Parathyroid adenoma (tissue), 2 donors: ENCODE data around the gene MED22.

Experiments
- H2AFZ ChIP-seq: fragments of 300-600 bp; sonication (generic); one replicate; pipeline ENCODE4 v1.7.0; 2017; ENCODE audit warnings: antibody characterized with exemption, mild to moderate bottlenecking
- H3K27ac ChIP-seq: fragments of 300-600 bp; sonication (generic); one replicate; pipeline ENCODE4 v1.7.0; 2017
- H3K27me3 ChIP-seq: fragments of 300-600 bp; sonication (generic); one replicate; pipeline ENCODE4 v1.7.0; 2017; ENCODE audit warnings: low read length; ENCODE audit not compliant: control insufficient read depth, insufficient read depth
- H3K36me3 ChIP-seq: fragments of 300-600 bp; sonication (generic); one replicate; pipeline ENCODE4 v1.7.0; 2017; ENCODE audit warnings: low read length; ENCODE audit not compliant: control insufficient read depth, insufficient read depth
- H3K4me1 ChIP-seq: fragments of 300-600 bp; sonication (generic); one replicate; pipeline ENCODE4 v1.7.0; 2017; ENCODE audit warnings: control low read depth
- H3K4me2 ChIP-seq: fragments of 300-600 bp; sonication (generic); one replicate; pipeline ENCODE4 v1.7.0; 2017; ENCODE audit warnings: low read length
- H3K4me3 ChIP-seq: fragments of 300-600 bp; sonication (generic); one replicate; pipeline ENCODE4 v1.7.0; 2017; ENCODE audit warnings: low read depth, low read length
- H3K79me2 ChIP-seq: fragments of 300-600 bp; sonication (generic); one replicate; pipeline ENCODE4 v1.7.0; 2017; ENCODE audit warnings: control low read depth
- H3K9ac ChIP-seq: fragments of 300-600 bp; sonication (generic); one replicate; pipeline ENCODE4 v1.7.0; 2017; ENCODE audit warnings: mild to moderate bottlenecking
- H3K9me3 ChIP-seq: fragments of 300-600 bp; sonication (generic); one replicate; pipeline ENCODE4 v1.7.0; 2017; ENCODE audit warnings: low read length; ENCODE audit not compliant: control insufficient read depth
- TF ChIP-seq, protein P1 (sequence below): fragments of 300-600 bp; sonication (generic); IDR thresholded peaks from one replicate; pipeline ENCODE4 v1.7.0; 2017; ENCODE audit warnings: antibody characterized with exemption, mild to moderate bottlenecking
- donor health status: primary hyperparathyroidism.

The MED22 gene

DNA sequence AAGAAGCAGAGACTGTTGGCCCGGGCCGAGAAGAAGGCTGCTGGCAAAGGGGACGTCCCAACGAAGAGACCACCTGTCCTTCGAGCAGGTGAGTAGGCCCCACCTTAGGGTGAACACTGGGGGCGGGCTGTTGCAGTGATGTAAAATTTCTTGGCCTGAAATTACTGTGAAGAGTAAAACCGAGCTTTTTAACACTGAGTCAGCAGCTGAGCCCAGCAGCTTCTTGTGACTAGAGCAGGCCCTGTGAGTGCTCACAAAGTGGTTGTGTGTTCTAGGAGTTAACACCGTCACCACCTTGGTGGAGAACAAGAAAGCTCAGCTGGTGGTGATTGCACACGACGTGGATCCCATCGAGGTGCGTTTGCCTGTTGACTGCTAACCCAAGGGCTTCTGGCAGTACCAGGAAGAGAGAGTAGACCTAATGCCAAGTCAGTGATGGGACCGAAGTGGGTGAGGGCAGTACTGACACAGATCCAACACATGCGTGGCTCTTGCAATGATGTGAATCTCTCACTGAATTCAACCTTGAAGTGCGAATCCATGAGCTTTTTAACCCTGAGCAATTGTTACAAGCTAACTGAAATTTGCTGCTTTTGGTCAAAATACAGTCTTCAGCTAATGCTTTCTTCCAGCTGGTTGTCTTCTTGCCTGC is 2.2 kb upstream of the MED22 start:
- H2AFZ ChIP-seq = no peak overlapping the region
- H3K27me3 ChIP-seq = no peaks in the 10 kb centered on the region
- no peak overlapping the region for H3K4me3 ChIP-seq
- peaks cover 3% of the 10 kb centered on the region for H3K4me1 ChIP-seq
- TF ChIP-seq, protein P1, sequence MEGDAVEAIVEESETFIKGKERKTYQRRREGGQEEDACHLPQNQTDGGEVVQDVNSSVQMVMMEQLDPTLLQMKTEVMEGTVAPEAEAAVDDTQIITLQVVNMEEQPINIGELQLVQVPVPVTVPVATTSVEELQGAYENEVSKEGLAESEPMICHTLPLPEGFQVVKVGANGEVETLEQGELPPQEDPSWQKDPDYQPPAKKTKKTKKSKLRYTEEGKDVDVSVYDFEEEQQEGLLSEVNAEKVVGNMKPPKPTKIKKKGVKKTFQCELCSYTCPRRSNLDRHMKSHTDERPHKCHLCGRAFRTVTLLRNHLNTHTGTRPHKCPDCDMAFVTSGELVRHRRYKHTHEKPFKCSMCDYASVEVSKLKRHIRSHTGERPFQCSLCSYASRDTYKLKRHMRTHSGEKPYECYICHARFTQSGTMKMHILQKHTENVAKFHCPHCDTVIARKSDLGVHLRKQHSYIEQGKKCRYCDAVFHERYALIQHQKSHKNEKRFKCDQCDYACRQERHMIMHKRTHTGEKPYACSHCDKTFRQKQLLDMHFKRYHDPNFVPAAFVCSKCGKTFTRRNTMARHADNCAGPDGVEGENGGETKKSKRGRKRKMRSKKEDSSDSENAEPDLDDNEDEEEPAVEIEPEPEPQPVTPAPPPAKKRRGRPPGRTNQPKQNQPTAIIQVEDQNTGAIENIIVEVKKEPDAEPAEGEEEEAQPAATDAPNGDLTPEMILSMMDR = no peak
- H3K36me3 ChIP-seq = no peaks in the 10 kb centered on the region
- no peak overlapping the region for H3K4me2 ChIP-seq
- no peak overlapping the region for H3K27ac ChIP-seq
- H3K9me3 ChIP-seq = no peaks in the 10 kb centered on the region
- H3K79me2 ChIP-seq = no peaks in the 10 kb centered on the region
- H3K9ac ChIP-seq = no peak overlapping the region

DNA sequence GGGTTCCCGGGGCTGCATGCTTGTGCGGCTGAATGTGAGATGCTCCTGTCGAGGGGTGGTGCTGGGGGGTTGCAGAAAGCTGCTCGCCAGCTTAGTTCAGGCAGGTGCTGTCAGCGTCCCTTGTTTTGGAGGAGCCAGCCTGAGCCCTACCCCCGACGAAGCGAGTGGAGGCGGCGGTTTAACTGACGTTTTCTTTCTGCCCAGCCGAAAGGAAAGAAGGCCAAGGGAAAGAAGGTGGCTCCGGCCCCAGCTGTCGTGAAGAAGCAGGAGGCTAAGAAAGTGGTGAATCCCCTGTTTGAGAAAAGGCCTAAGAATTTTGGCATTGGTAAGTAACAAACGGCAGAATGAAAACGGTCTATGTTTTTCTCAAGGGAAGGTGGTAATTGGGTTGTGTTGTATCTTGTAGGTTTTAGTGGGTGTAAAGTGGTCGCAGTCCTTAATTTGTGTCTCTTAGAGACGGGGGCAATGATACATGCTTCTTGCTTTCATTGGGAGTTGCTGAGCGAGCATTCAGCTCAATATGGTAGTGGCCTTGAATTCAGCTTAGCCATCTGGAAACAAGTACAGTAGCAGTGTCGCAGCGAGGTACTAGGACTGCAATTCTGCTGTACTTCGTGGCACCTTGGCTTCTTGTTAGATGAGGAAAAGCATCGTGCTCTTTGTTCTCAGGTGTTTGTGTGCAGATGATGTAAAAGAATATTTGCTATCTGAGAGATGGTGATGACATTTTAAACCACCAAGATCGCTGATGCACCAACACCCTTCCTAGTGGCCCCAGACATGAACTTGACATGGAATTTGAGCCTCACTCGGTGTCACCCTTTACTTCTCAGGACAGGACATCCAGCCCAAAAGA is 1.0 kb upstream of the MED22 start:
- H3K36me3 ChIP-seq = no peaks in the 10 kb centered on the region
- H3K9ac ChIP-seq = peak overlapping the region; percentile 84
- H3K4me1 ChIP-seq = peaks cover 3% of the 10 kb centered on the region
- H3K27ac ChIP-seq = peak overlapping the region; percentile 88
- TF ChIP-seq, protein P1 = no peak
- H3K79me2 ChIP-seq = no peaks in the 10 kb centered on the region
- H3K4me2 ChIP-seq = peak overlapping the region; percentile 91
- peak overlapping the region; percentile 77 for H3K4me3 ChIP-seq
- H2AFZ ChIP-seq = no peak overlapping the region
- H3K27me3 ChIP-seq = no peaks in the 10 kb centered on the region
- H3K9me3 ChIP-seq = no peaks in the 10 kb centered on the region

DNA sequence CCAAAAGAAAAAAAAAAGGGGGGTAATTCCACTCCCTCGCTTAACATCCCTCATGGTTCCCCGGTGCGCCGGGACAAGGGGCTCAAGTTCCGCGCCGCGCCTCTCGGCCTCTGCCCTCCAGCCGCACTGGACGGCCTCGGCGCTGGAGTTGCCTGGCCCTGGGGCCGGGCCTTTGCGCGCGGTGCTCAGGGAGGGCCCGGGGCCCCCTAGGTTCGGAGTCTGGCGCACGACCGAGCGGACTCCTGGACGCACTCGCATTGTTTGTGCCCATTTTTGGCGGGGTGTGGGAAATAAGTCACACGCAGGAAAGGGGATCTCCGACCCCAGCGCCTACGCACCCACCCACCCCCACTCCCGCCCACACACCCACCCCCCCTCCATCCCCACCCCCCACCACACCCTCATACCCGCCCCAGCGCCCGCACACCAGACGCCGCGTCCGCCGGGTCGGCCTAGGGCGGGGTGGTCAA is 381 bp downstream of the MED22 start:
- Histone ChIP-seq H3K79me2 (no peaks in the 10 kb centered on the region), H3K27ac (peak overlapping the region; percentile 88), H3K4me1 (peaks cover 3% of the 10 kb centered on the region), H2AFZ (peak overlapping the region; percentile 93), H3K9me3 (no peaks in the 10 kb centered on the region), H3K4me2 (peak overlapping the region; percentile 91), H3K9ac (no peak overlapping the region), H3K4me3 (peak overlapping the region; percentile 77), H3K36me3 (no peaks in the 10 kb centered on the region), H3K27me3 (no peaks in the 10 kb centered on the region)
- TF ChIP-seq, protein P1 = no peak

DNA sequence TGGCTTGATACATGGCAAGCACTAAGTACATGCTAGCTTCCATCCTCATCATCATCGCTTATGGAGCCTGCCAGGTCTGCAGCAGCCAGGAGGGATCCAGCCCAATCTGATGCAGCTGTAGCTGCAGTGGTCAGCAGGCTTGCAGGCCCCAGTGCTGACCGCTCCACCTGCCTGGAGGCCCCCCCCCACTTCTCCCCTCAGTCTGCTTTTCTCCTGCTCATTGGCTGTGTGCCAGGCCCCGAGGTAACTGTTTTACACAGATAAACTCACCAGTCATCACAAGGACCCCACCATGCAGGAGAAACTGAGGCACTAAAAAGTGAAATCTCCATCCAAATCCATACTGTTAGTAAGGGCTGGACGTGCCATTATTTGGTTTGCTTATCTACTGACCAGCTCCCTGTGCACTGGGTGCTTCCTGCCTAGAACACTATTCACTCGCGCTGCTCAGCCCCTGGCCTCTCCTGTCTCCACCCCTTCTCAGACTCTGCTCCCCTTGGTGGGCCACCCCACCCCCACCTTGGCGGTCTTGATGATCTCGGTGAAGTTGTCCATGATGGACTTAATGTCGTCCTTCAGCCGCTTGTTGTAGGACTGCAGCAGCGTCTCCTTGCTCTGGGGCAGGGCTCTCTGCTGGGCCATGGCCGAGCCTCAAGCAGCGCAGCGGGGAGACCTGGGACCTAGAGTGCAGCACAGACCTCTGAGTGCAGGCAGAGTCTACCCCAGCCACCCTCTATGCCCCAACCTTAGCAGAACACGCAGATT is 1.7 kb downstream of the MED22 start:
- H3K27ac ChIP-seq = no peak overlapping the region
- H3K36me3 ChIP-seq = no peaks in the 10 kb centered on the region
- H3K4me1 ChIP-seq = peaks cover 3% of the 10 kb centered on the region
- no peaks in the 10 kb centered on the region for H3K9me3 ChIP-seq
- H2AFZ ChIP-seq = no peak overlapping the region
- H3K4me2 ChIP-seq = peak overlapping the region; percentile 76
- H3K4me3 ChIP-seq = peak overlapping the region; percentile 77
- H3K9ac ChIP-seq = no peak overlapping the region
- no peaks in the 10 kb centered on the region for H3K27me3 ChIP-seq
- H3K79me2 ChIP-seq = no peaks in the 10 kb centered on the region
- TF ChIP-seq, protein P1 = no peak
